CD4-positive, CD25-positive, alpha-beta regulatory T cell (primary cell): ENCODE measurements around the gene TSPAN33. TPM values are rescaled to one million over a fixed set of nuclear protein-coding genes. Genes with fewer than 3 reads are reported as not detected.
A peak's percentile ranks its signal among the peaks of the same experiment; 100 is the strongest.

Source experiments
- ATAC-seq, 2 donors: fragments of 150-1000 bp; cut with Tn5 transposase; one replicate each; pipeline ENCODE4 v1.10.0; 2021; ENCODE audit warnings: low read depth in 2 of 2, moderate number of reproducible peaks in 2 of 2, moderate library complexity in 1 of 2
- DNase-seq, 3 donors: peaks; one replicate each; pipeline versions ENCODE4 v3.0.0 to v3.0.0-alpha.2; 2012 to 2022; ENCODE audit warnings: mixed read lengths in 1 of 3
- H3K27ac ChIP-seq: one replicate; pipeline ENCODE4 v1.7.0; 2013; ENCODE audit warnings: mild to moderate bottlenecking, low read length; ENCODE audit not compliant: insufficient read depth, poor library complexity, severe bottlenecking
- H3K27me3 ChIP-seq: one replicate; pipeline ENCODE4 v1.7.0; 2013; ENCODE audit warnings: low read length; ENCODE audit not compliant: control insufficient read depth, insufficient read depth
- H3K36me3 ChIP-seq: one replicate; pipeline ENCODE4 v1.7.0; 2013; ENCODE audit warnings: mild to moderate bottlenecking, low read length, moderate library complexity; ENCODE audit not compliant: control insufficient read depth, insufficient read depth
- H3K4me1 ChIP-seq: 2 replicates; pipeline ENCODE4 v1.7.0; 2013; ENCODE audit warnings: mild to moderate bottlenecking, low read length; ENCODE audit not compliant: insufficient read depth, control insufficient read depth, poor library complexity, severe bottlenecking
- H3K4me3 ChIP-seq: one replicate; pipeline ENCODE4 v1.7.0; 2013; ENCODE audit warnings: low read depth, mild to moderate bottlenecking, low read length, moderate library complexity
- H3K9me3 ChIP-seq, 2 experiments: 1 replicate in 1 of 2; 2 replicates in 1 of 2; pipeline ENCODE4 v1.7.0; 2013; ENCODE audit warnings: low read length in 2 of 2, mild to moderate bottlenecking in 1 of 2, moderate library complexity in 1 of 2; ENCODE audit not compliant: control insufficient read depth in 2 of 2
- H3K27ac Mint-ChIP-seq, 3 donors: one replicate each; pipeline ENCODE4 v1.8.0; 2020 to 2022; ENCODE audit warnings: mild to moderate bottlenecking in 3 of 3, mixed read lengths in 3 of 3, moderate library complexity in 2 of 3
- H3K27me3 Mint-ChIP-seq: one replicate; pipeline ENCODE4 v1.8.0; 2022; ENCODE audit warnings: mild to moderate bottlenecking, mixed read lengths
- H3K36me3 Mint-ChIP-seq: one replicate; pipeline ENCODE4 v1.8.0; 2020; ENCODE audit warnings: mixed read lengths
- H3K4me1 Mint-ChIP-seq, 4 donors: one replicate each; pipeline ENCODE4 v1.8.0; 2020 to 2022; ENCODE audit warnings: mixed read lengths in 4 of 4, mild to moderate bottlenecking in 1 of 4
- H3K4me3 Mint-ChIP-seq, 4 donors: one replicate each; pipeline ENCODE4 v1.8.0; 2020 to 2022; ENCODE audit warnings: mild to moderate bottlenecking in 4 of 4, mixed read lengths in 4 of 4, moderate library complexity in 3 of 4
- H3K9me3 Mint-ChIP-seq, 7 donors: one replicate each; pipeline ENCODE4 v1.8.0; 2020 to 2022; ENCODE audit warnings: mixed read lengths in 7 of 7, mild to moderate bottlenecking in 3 of 7, moderate library complexity in 2 of 7
- polyA plus RNA-seq, 4 donors: library from polyadenylated mRNA; unstranded; fragments of 300-500 nt; fragmentation: Illumina TruSeq; gene quantifications; one replicate each; pipeline ENCODE4 v1.2.3, GENCODE V29; 2021
- total RNA-seq: library from RNA; stranded (reverse); gene quantifications from one replicate; pipeline ENCODE4 v1.2.3, GENCODE V29; 2022

Gene TSPAN33
- total and polyA plus RNA-seq, 5 donors from 2014 or later = 0.96 to 4.5 (median 2.9) TPM

DNA sequence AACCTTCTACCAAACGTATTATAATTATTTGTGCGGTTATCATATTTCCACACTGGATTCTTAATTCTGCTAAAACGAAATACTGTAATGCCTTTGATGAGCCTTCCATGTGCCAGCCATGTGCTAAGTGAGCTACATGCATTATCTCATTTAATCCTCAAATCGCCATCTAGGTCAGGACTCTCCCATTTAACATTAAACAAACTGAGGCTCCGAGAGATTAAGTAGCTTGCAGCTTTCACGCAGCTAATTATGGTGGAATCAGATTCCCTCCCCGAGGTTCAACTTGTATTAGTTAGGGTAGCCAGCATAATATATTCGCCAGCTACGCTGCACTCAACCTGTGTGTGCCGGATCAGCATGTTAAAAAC, 798 bp upstream of the TSPAN33 start:
- Mint-ChIP-seq H3K36me3 (no peaks in the 10 kb centered on the region), H3K27ac (peak overlapping the region in 2 of 3 donors; percentile 49 to 53), H3K4me1 (peaks cover under 1 to 23% (median 13%) of the 10 kb centered on the region in 4 donors), H3K4me3 (peak overlapping the region; percentile 88 to 97 (median 94)), H3K9me3 (peaks cover 0 to 3% (median 0%) of the 10 kb centered on the region in 7 donors), H3K27me3 (peaks cover 61% of the 10 kb centered on the region)
- Histone ChIP-seq H3K27ac (no peak overlapping the region), H3K4me1 (peaks cover 14% of the 10 kb centered on the region), H3K36me3 (no peaks in the 10 kb centered on the region), H3K27me3 (peaks cover 20% of the 10 kb centered on the region), H3K4me3 (peak overlapping the region; percentile 80), H3K9me3 (no peaks in the 10 kb centered on the region)
- ATAC-seq (no peak), DNase-seq (no peak)

DNA sequence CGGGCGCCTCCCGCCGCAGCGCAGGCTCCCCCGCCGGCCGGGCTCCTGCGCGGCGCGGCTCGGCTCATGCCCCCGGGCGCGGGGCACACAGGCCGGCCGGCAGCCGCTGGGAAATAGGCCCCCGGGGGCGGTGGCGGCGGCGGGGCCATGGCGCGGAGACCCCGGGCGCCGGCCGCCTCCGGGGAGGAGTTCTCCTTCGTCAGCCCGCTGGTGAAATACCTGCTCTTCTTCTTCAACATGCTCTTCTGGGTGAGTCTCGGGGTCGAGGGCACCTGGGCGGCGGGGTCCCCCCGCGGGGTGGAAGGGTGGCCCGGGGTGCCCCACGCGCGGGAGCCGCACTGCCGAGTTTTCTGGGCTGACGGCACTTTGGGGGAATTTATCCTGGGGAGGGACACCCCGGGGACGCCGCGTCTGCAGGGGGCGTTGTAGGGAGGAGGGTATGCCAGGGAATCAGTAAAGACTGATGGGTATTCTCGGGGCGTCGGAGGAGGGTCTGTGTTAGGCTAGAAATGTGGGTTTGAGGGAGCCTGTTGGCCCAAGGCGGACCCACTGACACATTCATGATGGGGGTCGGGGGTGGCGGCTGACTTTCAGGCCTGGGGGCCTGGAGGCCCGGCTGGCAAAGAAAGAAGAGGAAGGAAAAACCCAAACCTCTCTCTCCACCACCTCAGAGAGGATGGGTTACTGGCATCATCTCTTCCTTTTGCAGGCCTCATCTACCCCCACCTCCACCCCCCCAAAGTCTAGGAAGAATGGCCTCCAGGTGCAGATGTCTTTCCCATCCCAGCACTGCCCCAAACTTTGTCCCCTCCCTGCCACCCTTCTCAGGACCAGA, 544 bp downstream of the TSPAN33 start:
- H3K27me3 ChIP-seq = peaks cover 20% of the 10 kb centered on the region
- peaks cover 14% of the 10 kb centered on the region for H3K4me1 ChIP-seq
- no peaks in the 10 kb centered on the region for H3K36me3 ChIP-seq
- Mint-ChIP-seq H3K36me3 (no peaks in the 10 kb centered on the region), H3K27ac (peak overlapping the region in 1 of 3 donors; percentile 15), H3K4me3 (peak overlapping the region; percentile 55 to 92 (median 86)), H3K4me1 (peaks cover 0 to 23% (median 13%) of the 10 kb centered on the region in 4 donors), H3K9me3 (peaks cover 0 to 3% (median 0%) of the 10 kb centered on the region in 7 donors), H3K27me3 (peaks cover 65% of the 10 kb centered on the region)
- no peaks in the 10 kb centered on the region for H3K9me3 ChIP-seq
- DNase-seq = peak in 1 of 3 donors; percentile 19
- no peak overlapping the region for H3K4me3 ChIP-seq
- peak; percentile 6 to 26 for ATAC-seq
- H3K27ac ChIP-seq = no peak overlapping the region

DNA sequence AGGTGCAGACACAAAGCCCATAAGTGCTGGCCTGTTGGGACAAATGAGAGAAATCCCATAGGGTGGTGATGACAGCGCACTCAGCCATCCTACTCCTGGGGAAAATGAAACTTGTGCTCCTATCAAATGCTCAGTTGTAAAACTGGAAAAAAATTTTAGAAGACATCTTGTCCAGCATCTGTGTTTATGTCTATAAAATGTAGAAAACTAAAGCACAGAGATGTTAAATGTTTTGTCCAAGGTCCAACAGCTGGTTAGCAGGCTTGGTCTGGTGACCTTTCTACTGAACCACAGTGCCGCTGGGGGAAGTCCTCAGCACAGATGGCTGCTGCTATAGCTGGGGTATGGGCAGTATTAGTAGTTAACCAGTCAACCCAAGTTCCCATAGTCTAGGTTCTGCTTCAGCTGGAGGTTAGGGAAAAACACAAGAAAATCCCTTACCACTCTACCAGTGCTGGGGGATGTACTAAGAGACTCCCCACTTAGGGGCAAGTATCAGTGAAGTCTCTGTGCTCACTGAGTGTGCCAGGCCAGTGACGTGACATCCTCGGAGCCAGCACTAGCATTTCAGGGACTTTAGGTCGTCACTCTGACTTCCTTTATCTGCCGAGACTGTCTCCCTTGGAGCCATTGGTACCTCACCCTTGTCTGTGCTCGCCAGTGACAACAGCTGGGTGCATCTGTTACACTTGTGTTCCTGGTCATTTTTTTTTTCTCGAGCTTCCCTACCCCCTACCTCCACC, 1.9 kb downstream of the TSPAN33 start:
- H3K36me3 ChIP-seq = no peaks in the 10 kb centered on the region
- H3K27me3 Mint-ChIP-seq = peaks cover 58% of the 10 kb centered on the region
- H3K27ac ChIP-seq = no peak overlapping the region
- H3K36me3 Mint-ChIP-seq = no peaks in the 10 kb centered on the region
- no peak overlapping the region for H3K4me3 ChIP-seq
- peak in 1 of 2 donors; percentile 23 for ATAC-seq
- peaks cover 0 to 23% (median 13%) of the 10 kb centered on the region in 4 donors for H3K4me1 Mint-ChIP-seq
- no peaks in the 10 kb centered on the region for H3K9me3 ChIP-seq
- H3K27ac Mint-ChIP-seq = peak overlapping the region in 1 of 3 donors; percentile 88
- DNase-seq = no peak
- H3K9me3 Mint-ChIP-seq = peaks cover 0 to 3% (median 0%) of the 10 kb centered on the region in 7 donors
- H3K4me1 ChIP-seq = peaks cover 14% of the 10 kb centered on the region
- peak overlapping the region; percentile 55 to 91 (median 84) for H3K4me3 Mint-ChIP-seq
- H3K27me3 ChIP-seq = peaks cover 20% of the 10 kb centered on the region

DNA sequence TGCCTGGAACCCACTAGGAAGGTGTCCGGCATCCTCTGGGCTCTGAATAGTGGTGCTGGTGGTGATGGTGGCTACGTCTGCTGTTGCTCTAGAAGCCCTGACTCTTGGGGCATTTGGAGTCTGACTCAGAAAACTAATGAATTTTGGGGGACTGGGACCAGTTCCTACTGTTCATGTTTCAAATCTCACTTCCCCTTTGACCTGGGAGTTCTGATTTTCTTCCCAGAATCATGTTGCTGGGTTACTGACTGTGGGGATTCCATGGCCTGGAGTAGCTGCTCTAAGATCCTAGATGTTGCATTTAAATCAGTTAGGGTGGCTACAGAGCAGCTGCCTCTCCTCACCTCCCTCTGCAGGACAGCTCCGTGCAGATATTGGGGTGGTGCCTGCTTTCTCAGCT, 3.2 kb downstream of the TSPAN33 start:
- Histone ChIP-seq H3K9me3 (no peaks in the 10 kb centered on the region), H3K27me3 (peaks cover 16% of the 10 kb centered on the region), H3K27ac (no peak overlapping the region), H3K36me3 (no peaks in the 10 kb centered on the region), H3K4me1 (peaks cover 14% of the 10 kb centered on the region), H3K4me3 (no peak overlapping the region)
- Mint-ChIP-seq H3K27me3 (peaks cover 55% of the 10 kb centered on the region), H3K4me1 (peaks cover 0 to 23% (median 13%) of the 10 kb centered on the region in 4 donors), H3K36me3 (no peaks in the 10 kb centered on the region), H3K4me3 (peak overlapping the region in 1 of 4 donors; percentile 51), H3K9me3 (peaks cover 0 to 5% (median 0%) of the 10 kb centered on the region in 7 donors), H3K27ac (no peak overlapping the region)
- DNase-seq (no peak), ATAC-seq (no peak)

DNA sequence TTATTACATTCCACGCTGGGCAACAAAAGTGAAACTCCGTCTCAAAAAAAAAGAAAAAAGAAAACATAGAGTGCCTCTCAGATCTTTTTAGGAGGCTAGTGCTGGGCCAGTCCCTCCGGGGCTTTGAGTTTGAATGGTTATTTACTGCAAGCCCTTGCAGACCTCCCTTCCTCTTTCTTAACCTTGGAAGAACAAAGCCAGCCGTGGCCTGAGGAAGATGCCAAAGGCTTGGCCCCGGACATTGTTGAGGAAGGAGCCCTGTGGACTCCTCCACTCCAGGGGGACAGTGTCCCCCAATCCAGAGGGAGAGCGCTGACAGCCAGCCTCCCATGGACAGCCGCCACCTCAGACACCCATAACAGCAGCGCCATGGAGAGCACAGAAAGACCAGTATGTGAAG, 5.0 kb downstream of the TSPAN33 start:
- no peak overlapping the region for H3K4me3 Mint-ChIP-seq
- DNase-seq (no peak), ATAC-seq (no peak)
- Histone ChIP-seq H3K9me3 (no peaks in the 10 kb centered on the region), H3K4me3 (no peak overlapping the region), H3K4me1 (peaks cover 6% of the 10 kb centered on the region), H3K36me3 (no peaks in the 10 kb centered on the region), H3K27ac (no peak overlapping the region), H3K27me3 (peaks cover 8% of the 10 kb centered on the region)
- peaks cover 0 to 16% (median 5%) of the 10 kb centered on the region in 4 donors for H3K4me1 Mint-ChIP-seq
- peaks cover 0 to 2% (median 0%) of the 10 kb centered on the region in 7 donors for H3K9me3 Mint-ChIP-seq
- no peak overlapping the region for H3K27ac Mint-ChIP-seq
- peaks cover 47% of the 10 kb centered on the region for H3K27me3 Mint-ChIP-seq
- peaks cover 4% of the 10 kb centered on the region for H3K36me3 Mint-ChIP-seq

DNA sequence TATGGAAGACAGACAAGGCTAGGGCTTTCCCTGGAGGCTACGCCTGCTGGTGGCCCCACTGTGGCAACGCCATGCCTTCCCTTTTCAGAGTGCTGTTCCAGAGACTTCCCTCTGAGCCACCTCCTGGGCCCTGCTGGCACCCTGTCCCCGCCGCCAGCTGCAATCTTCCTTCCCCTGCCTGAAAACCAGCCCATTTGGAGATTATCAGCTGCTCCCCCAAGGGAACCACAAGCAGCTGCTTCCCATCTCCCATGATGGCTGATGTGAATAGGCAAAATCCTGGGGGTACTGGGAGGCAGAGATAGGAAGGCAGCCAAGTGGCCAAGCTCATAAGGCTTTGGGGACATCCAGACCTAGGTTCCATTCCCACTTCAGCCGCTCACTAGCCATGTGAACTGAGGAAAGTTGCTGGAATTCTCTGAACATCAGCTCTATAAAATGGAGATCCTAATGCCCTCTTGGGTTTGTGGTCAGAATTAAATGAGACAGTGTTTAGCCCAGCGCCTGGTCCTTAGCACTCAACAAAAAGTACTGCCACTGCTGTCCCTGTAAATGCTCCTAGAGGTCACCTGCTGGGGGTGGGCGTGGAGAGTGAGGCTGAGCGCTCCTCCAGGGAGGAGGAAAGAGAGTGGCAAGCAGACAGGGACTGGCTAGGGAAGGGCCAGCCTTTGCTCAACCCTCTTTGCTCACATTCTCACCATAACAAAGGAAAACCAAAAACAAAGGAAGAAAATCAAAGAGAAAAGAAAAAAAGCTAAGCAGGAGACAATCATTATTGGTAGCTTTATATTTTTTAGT, 5.9 kb downstream of the TSPAN33 start:
- peaks cover 0 to 2% (median 0%) of the 10 kb centered on the region in 7 donors for H3K9me3 Mint-ChIP-seq
- no peak for DNase-seq
- no peaks in the 10 kb centered on the region for H3K9me3 ChIP-seq
- no peak overlapping the region for H3K27ac Mint-ChIP-seq
- no peaks in the 10 kb centered on the region for H3K36me3 ChIP-seq
- no peak overlapping the region for H3K27ac ChIP-seq
- peaks cover 0 to 12% (median 5%) of the 10 kb centered on the region in 4 donors for H3K4me1 Mint-ChIP-seq
- H3K27me3 Mint-ChIP-seq = peaks cover 47% of the 10 kb centered on the region
- H3K4me1 ChIP-seq = no peaks in the 10 kb centered on the region
- H3K36me3 Mint-ChIP-seq = peaks cover 4% of the 10 kb centered on the region
- peaks cover 8% of the 10 kb centered on the region for H3K27me3 ChIP-seq
- H3K4me3 Mint-ChIP-seq = no peak overlapping the region
- H3K4me3 ChIP-seq = no peak overlapping the region
- ATAC-seq = no peak

DNA sequence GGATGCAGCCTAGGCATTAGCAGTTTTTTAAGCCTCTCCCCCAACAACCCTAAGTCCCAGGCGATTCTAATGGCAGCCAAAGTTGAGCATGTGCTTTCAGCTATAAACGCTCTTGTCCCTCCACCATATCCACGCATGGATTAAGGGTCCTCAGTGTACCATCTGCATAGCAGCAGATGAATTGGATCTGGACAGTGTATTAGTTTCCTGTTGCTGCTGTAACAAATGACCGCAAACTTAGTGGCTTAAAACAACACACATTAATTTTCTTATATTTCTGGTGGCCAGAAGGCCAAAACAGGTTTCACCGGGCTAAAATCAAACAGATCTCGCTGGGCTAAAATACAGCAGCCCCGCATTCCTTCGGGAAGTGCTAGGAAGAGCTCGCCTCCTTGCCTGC, 13.1 kb downstream of the TSPAN33 start:
- H3K4me3 ChIP-seq = no peak overlapping the region
- Mint-ChIP-seq H3K36me3 (peaks cover 7% of the 10 kb centered on the region), H3K27me3 (peaks cover 12% of the 10 kb centered on the region), H3K4me3 (no peak overlapping the region), H3K4me1 (peaks cover 0 to 3% (median 0%) of the 10 kb centered on the region in 4 donors), H3K27ac (no peak overlapping the region), H3K9me3 (no peaks in the 10 kb centered on the region)
- no peaks in the 10 kb centered on the region for H3K9me3 ChIP-seq
- no peaks in the 10 kb centered on the region for H3K27me3 ChIP-seq
- DNase-seq (no peak), ATAC-seq (no peak)
- H3K4me1 ChIP-seq = no peaks in the 10 kb centered on the region
- H3K27ac ChIP-seq = no peak overlapping the region
- H3K36me3 ChIP-seq = no peaks in the 10 kb centered on the region
